SH-SY5Y (cell line): Measurements from ENCODE around the gene ITGBL1.

Source experiments
- GATA2 ChIP-seq: IDR thresholded peaks from 2 replicates; pipeline ENCODE4 v1.6.1; 2011; ENCODE audit warnings: mild to moderate bottlenecking, low read depth, low read length
- GATA3 ChIP-seq: IDR thresholded peaks from 2 replicates; pipeline ENCODE4 v1.6.1; 2011; ENCODE audit warnings: low read depth, mild to moderate bottlenecking, low read length, moderate library complexity

The ITGBL1 gene, protein sequence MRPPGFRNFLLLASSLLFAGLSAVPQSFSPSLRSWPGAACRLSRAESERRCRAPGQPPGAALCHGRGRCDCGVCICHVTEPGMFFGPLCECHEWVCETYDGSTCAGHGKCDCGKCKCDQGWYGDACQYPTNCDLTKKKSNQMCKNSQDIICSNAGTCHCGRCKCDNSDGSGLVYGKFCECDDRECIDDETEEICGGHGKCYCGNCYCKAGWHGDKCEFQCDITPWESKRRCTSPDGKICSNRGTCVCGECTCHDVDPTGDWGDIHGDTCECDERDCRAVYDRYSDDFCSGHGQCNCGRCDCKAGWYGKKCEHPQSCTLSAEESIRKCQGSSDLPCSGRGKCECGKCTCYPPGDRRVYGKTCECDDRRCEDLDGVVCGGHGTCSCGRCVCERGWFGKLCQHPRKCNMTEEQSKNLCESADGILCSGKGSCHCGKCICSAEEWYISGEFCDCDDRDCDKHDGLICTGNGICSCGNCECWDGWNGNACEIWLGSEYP

DNA sequence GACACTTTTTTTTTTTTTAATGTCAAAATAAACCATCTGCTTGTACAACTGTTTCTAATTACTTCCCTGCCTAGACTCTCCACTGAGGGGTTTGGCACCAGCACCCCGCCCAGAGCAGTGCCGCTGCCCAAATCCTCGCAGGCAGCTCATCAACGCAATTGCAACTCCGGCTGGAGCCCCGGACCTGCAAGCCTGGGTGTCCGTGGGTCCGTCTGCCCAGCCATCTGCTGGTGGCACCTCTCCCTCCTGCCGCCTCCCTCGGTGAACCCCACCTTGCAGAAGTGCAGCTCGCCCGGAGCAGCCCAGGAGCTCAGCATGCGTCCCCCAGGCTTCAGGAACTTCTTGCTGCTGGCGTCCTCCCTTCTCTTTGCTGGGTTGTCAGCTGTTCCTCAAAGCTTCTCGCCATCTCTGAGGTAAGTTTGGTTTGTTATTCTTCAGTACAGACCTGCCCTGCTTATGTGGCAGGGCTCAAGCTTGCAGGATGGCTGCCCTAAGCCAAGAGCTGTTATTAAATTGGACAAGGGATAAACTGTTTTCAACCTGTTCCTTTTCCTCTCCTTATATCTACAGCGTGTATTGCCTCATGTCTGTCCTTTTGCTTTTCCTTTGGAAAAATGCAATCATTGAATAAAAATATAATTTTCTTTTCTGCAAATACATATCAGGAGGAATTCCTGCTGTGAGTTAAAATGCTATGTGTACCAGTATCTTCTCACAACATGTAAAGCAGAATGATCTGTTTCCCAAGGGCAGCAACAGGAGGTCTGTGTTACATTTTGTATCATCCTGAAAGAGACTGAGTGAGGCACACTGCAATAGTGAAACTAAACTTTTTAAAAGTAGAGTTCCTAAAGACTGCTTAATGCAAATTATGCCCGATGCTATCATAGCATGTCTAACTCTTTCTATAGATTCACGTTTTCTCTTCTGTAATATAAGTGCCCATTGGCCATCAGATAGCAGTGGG, at the start of gene ITGBL1:
TSS of gene ITGBL1 (plus strand) at position 157 of the 967 bp plus-strand sequence. CDS start at position 316, 159 bp downstream.
- TF ChIP-seq GATA3 (no peak), GATA2 (no peak)

DNA sequence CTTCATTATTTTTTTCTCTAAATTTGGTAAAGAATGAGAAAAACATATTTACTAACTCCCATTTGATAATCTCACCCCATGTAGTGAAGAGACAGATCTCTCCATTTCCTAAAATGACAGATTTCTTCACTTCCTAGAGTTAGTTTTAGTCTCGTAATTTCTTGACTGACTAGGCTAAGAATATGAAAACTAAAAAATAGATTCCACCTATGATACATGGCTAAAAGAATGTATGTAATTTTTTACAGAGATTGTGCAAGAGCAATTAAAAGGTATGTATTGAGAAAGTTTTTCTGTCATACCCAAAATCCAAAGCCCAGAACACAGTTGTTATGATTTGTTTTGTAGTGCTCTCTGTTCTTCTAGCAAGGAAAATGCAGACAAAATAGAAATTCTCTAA, 45.7 kb upstream of the ITGBL1 start:
- no peak for TF ChIP-seq GATA3
- TF ChIP-seq GATA2: no peak

DNA sequence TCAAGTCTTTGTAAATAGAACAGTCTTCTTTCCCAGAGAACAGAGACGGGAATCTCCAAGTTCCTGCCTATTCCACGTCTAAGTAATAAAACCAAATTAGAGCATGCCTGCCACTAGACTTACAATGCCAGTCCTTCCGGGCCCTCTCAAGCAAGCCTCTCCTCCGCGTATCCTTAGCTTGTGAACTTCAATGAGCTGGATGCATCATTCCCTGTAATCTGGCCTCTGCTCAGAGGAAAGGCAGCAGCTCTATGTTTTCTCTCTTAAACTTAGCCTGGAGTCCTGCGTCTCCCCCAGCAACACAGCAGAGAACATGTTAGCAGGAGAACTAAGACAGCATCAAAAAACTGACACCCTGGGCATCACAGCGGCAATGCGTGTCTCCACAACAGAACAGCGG, 44.3 kb upstream of the ITGBL1 start:
- no peak for TF ChIP-seq GATA3
- no peak for TF ChIP-seq GATA2

DNA sequence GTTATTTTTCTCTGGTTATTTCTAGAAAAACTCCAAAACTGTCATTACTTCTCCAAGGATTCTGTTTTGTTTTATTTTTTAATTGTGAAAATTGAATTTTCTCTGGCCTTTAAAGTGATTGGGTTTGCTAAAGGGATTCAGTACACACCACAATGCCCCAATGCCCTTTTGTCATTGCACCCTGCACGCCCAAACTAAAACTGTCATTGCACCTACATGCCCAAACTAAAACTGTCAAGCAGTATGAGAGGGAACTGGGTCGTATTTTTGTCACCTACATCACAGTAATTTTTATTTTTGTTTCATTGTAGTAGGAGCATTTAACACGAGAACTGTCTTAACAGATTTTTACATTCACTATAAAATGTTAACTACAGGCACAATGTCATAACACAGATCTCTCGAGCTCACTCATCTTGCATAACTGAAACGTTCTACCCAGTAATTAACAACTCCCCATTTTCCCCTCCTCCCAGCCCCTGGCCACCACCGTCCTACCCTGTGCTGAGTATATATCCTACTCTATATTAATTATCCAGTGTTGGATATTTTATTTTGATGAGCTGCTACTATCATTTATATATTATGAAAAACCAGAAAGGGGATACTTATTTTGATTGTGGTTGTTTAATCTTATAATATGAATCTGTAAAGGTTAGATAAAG, 43.4 kb upstream of the ITGBL1 start:
- TF ChIP-seq GATA2 (no peak), GATA3 (no peak)

DNA sequence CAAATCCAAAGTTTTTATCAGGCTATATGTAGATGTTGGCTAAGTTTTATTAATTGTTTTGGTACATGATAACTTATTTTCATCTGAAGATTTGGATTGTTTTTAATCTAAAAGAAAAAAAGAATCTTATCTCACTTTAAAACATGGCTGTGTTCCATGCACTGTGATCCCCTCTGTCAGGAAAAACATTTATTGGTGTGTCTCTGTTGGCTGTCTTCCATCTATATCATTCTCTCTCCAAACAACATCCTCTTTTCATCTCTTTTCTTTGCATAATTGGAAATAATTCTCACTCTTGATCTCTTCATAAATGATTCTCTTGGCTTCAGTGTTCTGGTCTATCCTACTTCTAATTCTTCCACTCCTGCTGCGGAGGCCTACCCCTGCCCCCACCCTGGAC, 40.4 kb upstream of the ITGBL1 start:
- TF ChIP-seq GATA3: no peak
- TF ChIP-seq GATA2: no peak

DNA sequence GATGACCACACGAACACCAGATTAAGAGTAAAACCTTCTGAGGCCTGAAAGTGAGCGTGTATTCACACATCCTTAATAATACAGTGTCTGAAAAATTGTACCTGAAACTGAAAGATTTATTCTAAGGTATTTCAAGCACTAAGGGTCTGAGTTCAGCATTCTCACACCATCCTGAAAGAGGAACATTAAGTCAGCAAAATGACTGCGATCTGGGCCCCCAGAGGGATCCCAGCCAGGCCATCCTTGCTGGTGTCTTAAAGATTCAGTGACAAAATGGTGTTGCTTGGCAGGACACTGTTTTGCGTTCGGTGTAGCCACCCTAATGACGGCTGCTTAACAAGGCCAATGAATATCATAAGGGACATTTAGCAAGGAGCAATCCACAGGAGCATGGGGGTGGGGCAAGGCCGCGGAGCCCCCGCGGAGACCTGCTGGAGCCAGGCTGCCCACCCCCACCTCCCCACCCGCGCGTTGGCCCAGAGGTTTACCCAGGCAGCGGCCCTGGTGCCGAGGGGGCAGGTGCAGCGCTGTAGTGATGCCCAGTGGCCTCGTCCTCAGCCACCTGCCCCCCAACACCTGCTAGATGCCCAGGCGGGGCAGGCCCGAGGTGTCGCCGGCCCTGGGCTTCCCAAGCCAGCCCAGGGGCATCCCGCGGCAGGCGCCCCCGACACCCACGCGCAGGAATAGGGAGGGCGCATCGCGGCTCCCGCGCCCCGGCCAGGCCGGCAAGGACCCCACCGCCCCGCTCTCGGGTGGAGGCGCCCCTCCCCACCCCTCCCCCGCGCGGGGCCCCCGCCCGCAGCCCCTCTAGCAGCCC, 36.9 kb upstream of the ITGBL1 start:
- TF ChIP-seq GATA2 (no peak), GATA3 (no peak)

DNA sequence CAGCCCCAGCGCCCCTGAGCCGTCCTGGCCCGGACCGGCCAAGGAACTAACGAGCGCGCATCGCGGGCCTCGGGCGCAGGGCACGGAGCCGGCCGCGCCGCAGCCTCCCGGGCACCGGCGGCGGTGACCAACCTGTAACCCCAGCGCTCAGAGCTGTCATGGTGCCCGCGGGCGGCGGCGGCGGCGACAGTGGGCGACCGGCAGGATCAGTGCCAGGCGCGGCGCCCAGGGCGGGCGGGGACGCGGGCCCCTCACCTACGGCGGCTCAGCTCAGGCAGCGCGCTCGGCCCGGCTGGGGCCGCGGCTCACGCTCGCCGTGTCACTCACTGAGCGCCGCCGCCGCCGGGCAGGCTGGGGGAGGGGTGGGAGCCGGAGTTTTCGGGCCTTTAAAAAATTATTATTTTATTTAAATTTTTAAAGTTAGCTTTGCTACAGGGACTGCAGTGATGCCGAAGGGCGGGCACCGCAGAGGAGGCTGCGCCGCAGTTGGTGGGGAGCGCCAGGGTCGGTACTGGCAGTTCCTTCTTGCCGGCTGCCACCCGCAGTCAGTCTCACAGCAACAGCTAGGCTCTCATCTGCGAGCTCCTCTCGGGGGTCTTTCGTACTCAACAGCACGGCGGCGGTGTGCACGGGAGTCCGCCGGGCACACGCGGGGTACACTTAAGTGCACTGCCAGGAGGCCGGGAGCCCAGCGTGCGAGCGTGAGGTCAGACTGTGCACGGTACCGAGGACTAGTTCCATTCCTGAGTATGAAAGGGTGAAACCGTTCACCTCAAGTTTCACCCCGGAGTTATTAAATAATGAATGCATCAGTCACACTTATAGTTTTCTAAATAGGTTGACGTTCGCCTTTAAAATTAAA, 36.1 kb upstream of the ITGBL1 start, which contains the start of gene NALCN:
TSS of gene NALCN (minus strand) at position 328 of the 862 bp plus-strand sequence. CDS start 17,382 bp downstream, outside the sequence.
- TF ChIP-seq GATA3 (no peak), GATA2 (no peak)

DNA sequence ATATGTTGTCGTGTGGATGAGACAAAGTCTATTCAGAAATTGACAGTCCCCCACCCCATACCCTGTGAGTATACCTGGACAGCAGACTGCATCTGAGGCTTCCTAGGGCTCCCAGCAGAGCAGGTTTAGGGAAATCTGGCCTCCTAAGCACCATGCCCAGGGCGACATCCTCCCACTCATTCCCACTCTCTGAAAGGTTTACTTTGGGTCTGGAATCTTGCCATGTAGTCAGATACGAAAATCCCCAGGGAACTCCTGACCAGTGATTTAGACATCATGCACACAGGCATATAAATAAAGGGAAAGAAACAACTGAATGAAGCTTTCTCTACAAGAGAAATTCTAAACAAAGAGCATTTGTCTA, 35.5 kb upstream of the ITGBL1 start:
- TF ChIP-seq GATA2 (no peak), GATA3 (no peak)

DNA sequence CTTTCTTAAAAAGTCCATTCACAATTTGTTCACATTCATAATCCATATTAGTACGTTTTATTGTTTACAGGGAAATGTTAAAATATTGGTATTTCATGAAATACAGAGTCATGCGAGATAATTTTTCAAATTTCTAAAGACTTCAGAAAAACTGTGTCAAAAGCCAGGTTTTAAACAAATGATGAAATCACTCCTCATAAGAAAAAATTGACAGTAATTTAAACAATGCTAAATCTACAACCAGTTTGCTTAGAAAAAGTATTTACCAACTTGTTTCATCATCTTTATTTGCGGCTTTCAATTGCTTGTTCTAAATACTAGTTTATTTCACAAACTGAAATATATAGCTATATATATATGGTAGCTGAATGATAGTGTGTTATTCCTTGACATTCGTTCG, 35.0 kb upstream of the ITGBL1 start:
- TF ChIP-seq GATA2 (no peak), GATA3 (no peak)

DNA sequence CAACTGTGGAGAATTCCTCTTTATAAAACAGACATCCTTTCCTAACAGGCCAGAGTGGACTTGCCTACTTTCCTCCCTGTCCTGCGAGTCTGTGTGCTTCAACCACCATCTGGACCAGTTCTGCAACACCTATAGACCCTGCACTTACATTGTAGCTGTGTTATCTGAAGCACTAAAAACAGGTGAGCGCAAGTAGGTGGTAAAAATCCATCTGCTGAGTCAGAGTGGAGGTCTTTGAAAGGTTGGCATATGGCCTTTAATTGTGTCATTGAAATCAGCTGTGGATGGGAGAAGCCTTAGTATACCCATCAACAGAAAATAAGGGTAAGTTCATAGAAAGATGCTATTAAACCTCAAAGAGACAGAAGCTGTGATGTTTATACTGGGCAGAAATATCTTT, 28.6 kb upstream of the ITGBL1 start:
- no peak for TF ChIP-seq GATA3
- no peak for TF ChIP-seq GATA2

DNA sequence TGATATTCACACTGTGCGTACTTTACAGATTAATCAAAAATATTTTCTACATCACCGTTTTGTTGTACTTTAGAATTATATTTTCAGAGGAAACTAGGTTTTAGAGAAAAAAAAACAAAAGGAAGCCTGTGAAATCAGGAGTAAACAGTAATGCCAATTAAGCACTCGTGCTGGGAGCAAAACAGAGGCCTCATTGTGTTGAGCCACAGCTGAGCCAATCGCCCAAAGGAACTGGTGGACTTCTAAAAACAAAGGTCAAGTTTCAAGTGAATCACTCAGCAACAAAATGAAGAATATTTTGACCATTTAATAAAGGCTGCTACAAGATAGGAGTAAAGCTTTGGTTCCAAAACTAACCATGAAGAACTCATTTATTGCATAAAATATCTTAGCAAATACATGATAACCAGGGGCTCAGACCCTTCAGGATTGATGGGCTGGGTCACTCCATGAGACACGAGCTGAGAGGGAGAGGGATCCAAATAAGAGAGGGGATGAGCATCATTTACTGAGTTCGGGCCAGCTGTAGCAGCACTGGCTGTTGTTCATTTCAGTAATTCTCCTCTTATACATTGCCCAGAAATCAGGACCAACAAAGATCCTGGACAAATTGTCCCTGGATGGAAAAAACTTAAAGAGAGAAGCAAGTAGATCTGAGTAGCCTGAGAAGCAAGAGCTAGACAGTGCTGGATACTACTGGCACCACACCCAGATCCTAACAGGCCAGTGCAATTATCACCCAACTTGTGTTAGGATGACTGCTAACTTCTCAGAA, 27.9 kb upstream of the ITGBL1 start:
- no peak for TF ChIP-seq GATA3
- TF ChIP-seq GATA2: no peak

DNA sequence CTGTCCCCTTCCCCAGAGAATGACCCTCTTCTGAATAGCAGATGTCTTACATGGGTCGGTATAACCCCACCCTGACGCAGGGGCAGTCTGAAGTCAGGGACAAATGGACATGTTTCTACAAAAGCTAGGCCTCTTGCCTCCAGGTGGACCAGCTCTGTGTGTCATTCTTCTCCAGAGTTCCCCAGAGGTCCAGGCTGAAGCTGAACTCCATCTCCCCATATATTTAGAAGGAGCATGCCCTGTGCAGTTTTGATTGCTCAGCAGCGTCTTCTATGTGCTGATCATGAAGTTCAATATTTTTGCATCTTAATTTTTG, 27.4 kb upstream of the ITGBL1 start:
- TF ChIP-seq GATA2: no peak
- no peak for TF ChIP-seq GATA3

DNA sequence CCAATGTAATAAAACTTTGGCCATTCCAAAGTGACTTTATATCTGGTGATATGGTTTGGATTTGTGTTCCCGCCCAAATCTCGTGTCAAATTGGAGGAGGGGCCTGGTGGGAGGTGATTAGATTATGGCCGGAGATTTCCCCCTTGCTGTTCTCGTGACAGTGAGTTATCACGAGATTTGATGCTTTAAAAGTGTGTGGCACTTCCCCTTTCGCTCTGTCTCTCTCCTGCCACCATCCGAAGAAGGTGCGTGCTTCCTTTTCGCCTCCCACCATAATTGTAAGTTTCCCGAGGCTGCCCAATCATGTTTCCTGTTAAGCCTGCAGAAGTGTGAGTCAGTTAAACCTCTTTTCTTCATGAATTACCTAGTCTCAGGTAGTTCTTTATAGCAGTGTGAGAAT, 26.9 kb upstream of the ITGBL1 start:
- no peak for TF ChIP-seq GATA2
- TF ChIP-seq GATA3: no peak

DNA sequence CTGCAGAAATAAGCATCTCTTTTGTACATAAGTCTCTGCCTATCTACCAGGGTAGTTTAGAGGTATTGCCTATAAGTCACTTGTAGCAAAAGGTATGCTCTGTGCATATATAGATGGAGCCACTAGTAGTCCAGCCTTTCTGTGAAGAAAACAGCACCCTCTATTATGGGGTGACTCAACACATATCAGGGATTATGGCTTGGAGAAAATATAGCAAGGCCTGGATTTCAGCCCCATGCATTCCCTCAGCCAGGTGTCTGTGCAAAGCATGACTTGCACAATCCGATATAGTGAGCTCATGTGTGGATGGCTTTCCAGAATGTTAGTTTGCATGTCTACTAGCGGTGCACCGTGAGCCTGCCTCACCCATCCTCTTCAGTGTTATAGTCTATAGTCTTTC, 22.7 kb upstream of the ITGBL1 start:
- TF ChIP-seq GATA2 (no peak), GATA3 (no peak)
